ENCODE results near the gene CAMSAP1. TPM values are rescaled to one million over a fixed set of nuclear protein-coding genes. Genes with fewer than 3 reads are reported as not detected.

Gene CAMSAP1
- total and polyA plus RNA-seq, 2 of the 4 experiments (the other 2 are of a cell fraction), result 8.2 to 19.5 TPM

DNA sequence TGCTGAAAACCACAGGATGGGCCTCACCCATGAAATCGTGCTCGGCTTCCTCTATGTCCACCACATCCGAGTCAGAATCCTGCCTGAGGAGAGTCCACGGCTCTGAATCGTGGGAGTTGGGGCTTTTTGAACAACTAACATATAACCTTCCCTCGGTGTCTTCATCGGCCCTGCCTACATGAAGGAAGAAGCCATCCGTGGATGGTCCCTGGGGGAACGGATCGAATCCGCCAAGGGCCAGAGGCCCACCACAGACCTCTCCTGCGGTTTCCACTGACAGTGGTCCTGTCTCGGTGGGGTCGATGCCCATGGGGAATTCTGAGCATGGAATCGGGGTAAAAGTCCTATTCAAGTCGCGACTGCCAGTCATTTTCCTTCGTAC lies 85.0 kb downstream of the CAMSAP1 start:
- BruUV-seq (replicated peaks), result TSS peak; percentile 70
- no peak overlapping the region for H2BK5ac ChIP-seq (ENCODE audit: low read depth, low read length, poor library complexity, severe bottlenecking)
- in situ Hi-C loops (cut with MboI; ENCODE audit: low sequenced_read_pairs) (no loop called here), dilution Hi-C loops (cut with HindIII; ENCODE audit: low sequenced_read_pairs, unreplicated experiment) (no loop called here), intact Hi-C loops (cut with micrococcal nuclease) (no loop called here)
- no peak overlapping the region for H2AFZ ChIP-seq (replicated peaks; ENCODE audit: low read length, poor library complexity)
- no peak overlapping the region for H3K27ac ChIP-seq (ENCODE audit: insufficient read depth, low read length)
- H3K23ac ChIP-seq (ENCODE audit: low read depth, low read length), result no peak overlapping the region
- no peak overlapping the region for H2BK120ac ChIP-seq (ENCODE audit: low read depth, low read length)
- H3K14ac ChIP-seq (replicated peaks; ENCODE audit: low read depth, low read length), result no peak overlapping the region
- ChIA-PET CTCF (no interaction called here), POLR2A (ENCODE audit: unreplicated experiment) (no interaction called here)
- peaks cover 57% of the 10 kb centered on the region for H3K36me3 ChIP-seq (ENCODE audit: control insufficient read depth, insufficient read depth, low read length)
- H2BK20ac ChIP-seq (ENCODE audit: low read depth, low read length), result no peak overlapping the region
- no peaks in the 10 kb centered on the region for H3K4me1 ChIP-seq (ENCODE audit: control insufficient read depth, insufficient read depth, low read length)
- no peak overlapping the region for H4K91ac ChIP-seq (ENCODE audit: insufficient read depth, low read depth, low read length)
- ATAC-seq (ENCODE audit: low read depth) (no peak), DNase-seq (no peak)
- peaks cover 14 to 25% of the 10 kb centered on the region in 2 experiments for H3K79me1 ChIP-seq (ENCODE audit: low read depth in 1 of 2, low read length in 2 of 2)
- H3K27me3 ChIP-seq (ENCODE audit: control insufficient read depth, insufficient read depth, low read length), result no peaks in the 10 kb centered on the region
- peaks cover 6% of the 10 kb centered on the region for H4K20me1 ChIP-seq (ENCODE audit: insufficient read depth, low read length)
- no peaks in the 10 kb centered on the region for H3K9me1 ChIP-seq (ENCODE audit: insufficient read depth, low read length)
- H3K4me3 ChIP-seq (ENCODE audit: insufficient read depth, low read depth, low read length), result no peak overlapping the region
- H2AK5ac ChIP-seq (ENCODE audit: low read depth, low read length), result no peak overlapping the region
- no peak overlapping the region for H3K56ac ChIP-seq (ENCODE audit: extremely low read depth, insufficient read depth, low read length)
- no peak overlapping the region for H2AK9ac ChIP-seq (replicated peaks; ENCODE audit: low read depth, low read length, poor library complexity)
- H3K9me3 ChIP-seq (ENCODE audit: control insufficient read depth, insufficient read depth, low read length), result no peaks in the 10 kb centered on the region
- H3K9ac ChIP-seq (ENCODE audit: low read depth, low read length), result no peak overlapping the region
- H4K5ac ChIP-seq (ENCODE audit: low read depth, low read length), result no peak overlapping the region
- no peak overlapping the region for H3K4me2 ChIP-seq (ENCODE audit: low read depth, low read length)
- TF ChIP-seq RFX5 (IDR thresholded peaks at IDR 0.05; ENCODE audit: low read depth, low read length), result no peak
- no peak for TF ChIP-seq POLR2A (IDR thresholded peaks at IDR 0.05; ENCODE audit: low read depth, low read length)
- no peak overlapping the region for H3K18ac ChIP-seq (ENCODE audit: low read depth, low read length)
- no peak overlapping the region for H2BK15ac ChIP-seq (ENCODE audit: low read depth, low read length)
- no peak overlapping the region for H4K8ac ChIP-seq (ENCODE audit: low read depth in 2 of 2, low read length in 2 of 2)
- WGBS, 2 experiments (ENCODE audit: extremely low coverage in 2 of 2, insufficient read length in 1 of 2), result 97% methylated on average over 15 of the region's 18 CpGs; no CpG with 5 or more reads in 1 of the 2 experiments
- no peak overlapping the region for H3K4ac ChIP-seq (ENCODE audit: low read depth, low read length)

Data from IMR-90 (cell line).